ENCODE results near the gene CISTR. TPM values are rescaled to one million over a fixed set of nuclear protein-coding genes. Genes with fewer than 3 reads are reported as not detected.
A peak's percentile ranks its signal among the peaks of the same experiment; 100 is the strongest.

Gene CISTR
- not detected in 2 replicates for total RNA-seq

DNA sequence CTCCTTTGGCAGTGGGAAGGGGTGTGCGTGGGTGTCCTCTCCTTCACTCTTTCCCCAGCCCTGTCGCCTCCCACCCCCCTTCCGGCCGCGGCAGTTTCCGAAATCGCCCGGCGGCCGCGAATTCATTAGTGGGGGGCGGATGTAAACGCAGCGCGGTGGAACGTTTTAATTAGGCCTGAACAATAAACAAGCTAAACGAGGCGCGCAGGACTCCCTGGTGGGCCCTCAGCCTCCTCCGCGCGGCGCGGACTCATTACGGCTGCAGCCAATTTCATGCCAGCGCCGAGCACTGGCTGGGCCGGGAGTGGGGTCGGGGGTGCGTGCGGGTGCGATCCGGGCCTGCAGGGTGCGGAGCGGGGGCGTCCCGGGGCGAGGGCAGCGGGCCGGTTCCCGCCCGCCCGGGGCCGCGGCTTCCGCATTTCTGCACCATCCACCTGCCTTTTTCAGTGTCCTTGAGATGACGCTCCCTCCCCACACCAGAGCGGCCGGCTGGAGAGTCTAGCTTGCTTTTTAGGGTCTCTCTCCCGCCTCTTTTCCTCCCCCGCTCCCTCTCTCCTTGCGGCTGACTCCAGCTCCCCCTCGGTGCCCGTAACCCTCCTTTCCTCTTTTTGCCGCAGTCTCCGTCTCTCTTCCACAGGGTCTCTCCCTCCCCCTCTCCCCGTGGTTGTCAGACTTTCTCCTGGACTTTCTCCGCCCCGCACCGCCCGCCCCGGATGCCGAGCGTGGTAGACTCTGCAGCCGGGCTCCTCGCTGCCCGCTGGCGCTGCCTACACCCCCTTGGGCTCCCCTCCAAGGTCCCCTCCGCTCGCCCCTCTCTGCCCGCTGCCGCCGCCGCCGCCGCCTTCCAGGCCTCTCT lies at the start of gene CISTR:
Gene CISTR, minus strand, starts transcription at position 644 of the 856 bp plus-strand sequence.
- peak within 1 kb of the TSS; percentile 52 for H3K4me3 ChIP-seq (ENCODE audit: low read depth, low read length)
- TF ChIP-seq, protein P1, sequence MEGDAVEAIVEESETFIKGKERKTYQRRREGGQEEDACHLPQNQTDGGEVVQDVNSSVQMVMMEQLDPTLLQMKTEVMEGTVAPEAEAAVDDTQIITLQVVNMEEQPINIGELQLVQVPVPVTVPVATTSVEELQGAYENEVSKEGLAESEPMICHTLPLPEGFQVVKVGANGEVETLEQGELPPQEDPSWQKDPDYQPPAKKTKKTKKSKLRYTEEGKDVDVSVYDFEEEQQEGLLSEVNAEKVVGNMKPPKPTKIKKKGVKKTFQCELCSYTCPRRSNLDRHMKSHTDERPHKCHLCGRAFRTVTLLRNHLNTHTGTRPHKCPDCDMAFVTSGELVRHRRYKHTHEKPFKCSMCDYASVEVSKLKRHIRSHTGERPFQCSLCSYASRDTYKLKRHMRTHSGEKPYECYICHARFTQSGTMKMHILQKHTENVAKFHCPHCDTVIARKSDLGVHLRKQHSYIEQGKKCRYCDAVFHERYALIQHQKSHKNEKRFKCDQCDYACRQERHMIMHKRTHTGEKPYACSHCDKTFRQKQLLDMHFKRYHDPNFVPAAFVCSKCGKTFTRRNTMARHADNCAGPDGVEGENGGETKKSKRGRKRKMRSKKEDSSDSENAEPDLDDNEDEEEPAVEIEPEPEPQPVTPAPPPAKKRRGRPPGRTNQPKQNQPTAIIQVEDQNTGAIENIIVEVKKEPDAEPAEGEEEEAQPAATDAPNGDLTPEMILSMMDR (conservative IDR thresholded peaks at IDR 0.05; ENCODE audit: low read depth, low read length) = no peak
- no peak for DNase-seq (ENCODE audit: low read depth)

DNA sequence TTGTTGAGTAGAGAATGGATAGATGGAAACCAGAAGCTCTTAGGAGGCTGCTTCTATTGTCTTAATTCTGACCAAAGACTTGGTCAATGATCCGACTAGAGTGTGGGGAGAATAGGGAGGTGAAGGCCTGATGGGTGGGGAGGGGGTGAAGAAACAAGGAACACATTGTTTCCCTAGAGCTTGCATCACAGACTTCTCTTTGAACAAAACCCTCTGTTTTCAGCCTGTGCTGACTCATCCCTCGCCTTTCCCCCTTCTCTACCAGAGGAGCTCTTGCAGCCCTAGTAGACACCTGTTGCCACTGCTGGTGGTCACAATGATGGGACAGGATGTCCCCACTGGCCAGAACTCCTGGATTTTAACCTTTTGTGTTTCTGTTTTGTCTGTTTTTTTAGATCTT lies 46.8 kb upstream of the CISTR start:
- no peak overlapping the region for H3K4me3 ChIP-seq (ENCODE audit: low read depth, low read length)
- no peak for DNase-seq (ENCODE audit: low read depth)
- TF ChIP-seq, protein P1 (conservative IDR thresholded peaks at IDR 0.05; ENCODE audit: low read depth, low read length) = no peak

DNA sequence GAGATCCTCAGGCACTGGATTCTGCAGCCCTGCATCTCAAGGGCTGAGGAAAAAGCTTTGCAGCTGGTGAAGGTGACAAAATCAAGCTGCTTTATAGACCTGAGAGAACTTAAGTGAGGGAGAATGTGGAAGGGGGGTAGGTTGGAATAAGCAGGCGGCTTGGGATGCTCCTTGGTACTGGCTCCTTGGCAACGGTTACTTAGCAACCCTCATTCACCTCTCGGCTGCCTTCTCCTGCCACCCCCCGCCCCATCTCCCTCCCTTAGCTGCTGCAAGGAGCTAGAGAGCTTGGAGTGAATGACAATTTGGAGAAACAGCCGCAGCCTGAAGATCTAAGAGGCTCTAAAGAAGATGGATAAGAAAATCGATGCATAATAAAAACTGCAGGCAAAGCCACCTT lies 44.1 kb upstream of the CISTR start:
- TF ChIP-seq, protein P1 (conservative IDR thresholded peaks at IDR 0.05; ENCODE audit: low read depth, low read length) = no peak
- DNase-seq (ENCODE audit: low read depth) = no peak
- H3K4me3 ChIP-seq (ENCODE audit: low read depth, low read length) = no peak overlapping the region

DNA sequence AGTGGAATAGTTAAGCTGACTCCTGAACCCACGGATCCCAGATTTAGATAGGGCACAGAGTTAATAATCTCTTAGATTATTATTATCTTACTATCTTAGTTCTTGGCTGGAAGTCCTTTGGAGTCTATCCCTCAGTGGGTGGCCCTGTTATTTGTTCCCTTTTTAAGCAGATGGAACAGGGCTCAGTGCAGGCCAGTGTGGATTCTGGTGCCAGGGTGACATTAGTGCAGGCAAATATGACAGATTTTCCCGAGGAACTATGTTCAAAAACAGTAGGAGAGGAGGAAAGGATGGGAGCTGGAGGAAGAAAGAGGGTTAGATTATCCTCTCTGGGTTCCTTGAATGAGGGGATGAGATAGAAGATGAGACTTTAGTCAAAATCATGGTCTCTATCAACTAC lies 41.4 kb upstream of the CISTR start:
- no peak overlapping the region for H3K4me3 ChIP-seq (ENCODE audit: low read depth, low read length)
- TF ChIP-seq, protein P1 (conservative IDR thresholded peaks at IDR 0.05; ENCODE audit: low read depth, low read length) = no peak
- no peak for DNase-seq (ENCODE audit: low read depth)

DNA sequence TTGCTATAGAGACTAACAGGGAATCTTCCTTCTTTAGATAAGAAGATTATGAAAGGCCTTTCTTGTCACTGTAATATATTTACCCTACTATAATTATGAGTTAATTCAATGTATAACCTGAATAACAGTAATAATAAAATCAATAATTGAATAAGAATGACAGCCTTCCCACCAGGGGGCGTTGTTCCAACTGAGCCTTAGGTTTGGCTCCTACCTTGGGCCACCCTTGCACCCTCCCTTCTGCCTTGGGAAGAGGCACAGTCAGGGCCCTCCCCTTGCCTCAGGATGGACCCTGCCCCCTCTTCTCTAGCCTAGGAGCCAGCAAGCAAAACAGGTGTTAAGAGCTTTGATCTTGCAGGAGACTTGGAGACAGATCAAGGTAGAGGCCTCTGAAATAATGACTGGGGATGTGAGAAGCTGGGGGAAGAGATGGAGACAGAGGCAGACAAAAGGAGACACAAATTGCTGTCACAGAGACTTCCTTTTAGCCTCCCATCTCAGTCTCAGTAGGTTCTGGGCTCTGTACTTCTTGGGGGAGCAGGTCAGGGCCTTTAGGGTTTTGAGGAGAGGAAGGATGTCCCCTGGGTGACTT lies 40.1 kb upstream of the CISTR start:
- TF ChIP-seq, protein P1 (conservative IDR thresholded peaks at IDR 0.05; ENCODE audit: low read depth, low read length) = peak; percentile 71
- no peak overlapping the region for H3K4me3 ChIP-seq (ENCODE audit: low read depth, low read length)
- no peak for DNase-seq (ENCODE audit: low read depth)

DNA sequence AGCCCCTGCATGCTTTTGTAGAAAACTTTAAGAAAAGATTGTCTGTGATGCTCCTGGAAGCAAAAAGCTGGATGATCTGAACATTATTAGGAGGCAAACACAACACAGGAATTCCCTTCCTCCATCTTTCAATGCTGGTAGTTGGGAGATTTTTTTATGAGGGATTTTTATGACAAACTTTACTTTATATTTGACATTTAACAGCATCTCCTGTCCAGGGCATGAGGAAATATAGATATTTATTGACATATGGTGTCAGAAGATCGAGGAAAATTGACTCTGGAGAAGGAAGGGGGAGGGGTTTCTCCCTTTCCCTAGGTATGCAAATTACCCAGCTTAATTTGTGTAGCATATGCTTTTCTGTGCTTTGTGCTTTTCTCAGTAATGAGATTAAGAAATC lies 37.8 kb upstream of the CISTR start:
- no peak for DNase-seq (ENCODE audit: low read depth)
- TF ChIP-seq, protein P1 (conservative IDR thresholded peaks at IDR 0.05; ENCODE audit: low read depth, low read length) = no peak

More for the DNA sequence above, 37.8 kb upstream of the CISTR start:
- no peak overlapping the region for H3K4me3 ChIP-seq (ENCODE audit: low read depth, low read length)
